ENCODE results near the gene RBM39. TPM values are rescaled to one million over a fixed set of nuclear protein-coding genes. Genes with fewer than 3 reads are reported as not detected.

Gene RBM39
- total and polyA plus RNA-seq, 2 of the 8 experiments (the other 6 are each of a cell fraction or from before 2014, with no cell fraction given), result 78.0 to 219 TPM

GRCh38 chr20:35695978-35696377, 46.1 kb downstream of the RBM39 start (continued):
- no peak for TF ChIP-seq CHD7 (IDR thresholded peaks at IDR 0.05; ENCODE audit: insufficient replicate concordance, low read length)
- TF ChIP-seq EZH2 (IDR thresholded peaks at IDR 0.05; ENCODE audit: low read depth, low read length, severe bottlenecking), result no peak
- TF ChIP-seq SIRT6 (IDR thresholded peaks at IDR 0.05; ENCODE audit: low read length), result no peak
